Ishikawa (cell line): ENCODE data around the gene FAN1.

Source experiments
- CEBPB ChIP-seq: IDR thresholded peaks from 2 replicates; pipeline ENCODE4 v1.6.1; 2012
- CREB1 ChIP-seq: IDR thresholded peaks from 2 replicates; pipeline ENCODE4 v1.6.1; 2012; ENCODE audit warnings: low read depth
- EGR1 ChIP-seq: IDR thresholded peaks from 2 replicates; pipeline ENCODE4 v1.6.1; 2012
- EP300 ChIP-seq: IDR thresholded peaks from 2 replicates; pipeline ENCODE4 v1.6.1; 2012; ENCODE audit warnings: borderline replicate concordance
- FOXM1 ChIP-seq: IDR thresholded peaks from 2 replicates; pipeline ENCODE4 v1.6.1; 2012; ENCODE audit warnings: low read depth, borderline replicate concordance
- MAX ChIP-seq: IDR thresholded peaks from 2 replicates; pipeline ENCODE4 v1.6.1; 2012
- NFIC ChIP-seq: IDR thresholded peaks from 2 replicates; pipeline ENCODE4 v1.6.1; 2012
- RAD21 ChIP-seq: IDR thresholded peaks from 2 replicates; pipeline ENCODE4 v1.6.1; 2012; ENCODE audit warnings: low read depth
- REST ChIP-seq: IDR thresholded peaks from 2 replicates; pipeline ENCODE4 v1.6.1; 2012; ENCODE audit warnings: low read depth, mild to moderate bottlenecking
- TAF1 ChIP-seq: IDR thresholded peaks from 2 replicates; pipeline ENCODE4 v1.6.1; 2012; ENCODE audit warnings: low read depth, mild to moderate bottlenecking
- TCF12 ChIP-seq: IDR thresholded peaks from 2 replicates; pipeline ENCODE4 v1.6.1; 2012; ENCODE audit warnings: low read depth
- TEAD4 ChIP-seq: IDR thresholded peaks from 2 replicates; pipeline ENCODE4 v1.6.1; 2012
- USF1 ChIP-seq: IDR thresholded peaks from 2 replicates; pipeline ENCODE4 v1.6.1; 2012
- YY1 ChIP-seq: IDR thresholded peaks from 2 replicates; pipeline ENCODE4 v1.6.1; 2012; ENCODE audit warnings: low read depth
- ZBTB7A ChIP-seq: IDR thresholded peaks from 2 replicates; pipeline ENCODE4 v1.6.1; 2012; ENCODE audit warnings: low read depth

Gene FAN1

GRCh38 chr15:30917013-30917412, 13.3 kb downstream of the FAN1 start:
- no peak for TF ChIP-seq TAF1
- no peak for TF ChIP-seq ZBTB7A
- no peak for TF ChIP-seq EGR1
- no peak for TF ChIP-seq TEAD4
- TF ChIP-seq USF1: no peak
- TF ChIP-seq RAD21: no peak
- TF ChIP-seq REST: no peak
- TF ChIP-seq FOXM1: no peak
- TF ChIP-seq CREB1: no peak
- TF ChIP-seq EP300: no peak
- TF ChIP-seq YY1: no peak
- TF ChIP-seq NFIC: no peak
- no peak for TF ChIP-seq TCF12
- no peak for TF ChIP-seq MAX
- TF ChIP-seq CEBPB: no peak

GRCh38 chr15:30917675-30918074, 14.0 kb downstream of the FAN1 start:
- TF ChIP-seq RAD21 (no peak), EGR1 (no peak), REST (no peak), TEAD4 (no peak), MAX (no peak), CEBPB (no peak), CREB1 (no peak), TAF1 (no peak), FOXM1 (no peak), NFIC (no peak), TCF12 (no peak), USF1 (no peak), ZBTB7A (no peak), EP300 (no peak), YY1 (no peak)

DNA sequence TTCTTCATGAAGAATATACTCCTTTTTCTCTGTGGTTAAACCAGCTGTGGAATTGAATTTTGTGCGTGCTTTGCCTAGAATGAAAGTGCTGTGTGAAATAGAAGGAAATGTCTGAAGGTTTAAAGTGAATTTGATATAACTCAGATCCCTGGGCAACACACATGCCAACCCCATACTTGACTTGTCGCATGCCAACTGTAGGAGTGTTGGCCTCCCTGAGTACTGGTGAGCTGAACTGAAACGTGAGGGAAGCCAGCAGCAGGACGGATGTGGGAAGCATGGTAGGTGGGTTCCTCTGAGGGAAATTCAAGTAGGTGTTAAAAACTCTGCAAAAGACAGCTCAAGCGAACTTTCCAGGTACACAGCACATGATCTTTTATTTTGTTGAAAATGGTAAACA, 14.7 kb downstream of the FAN1 start:
- TF ChIP-seq TEAD4 (no peak), YY1 (no peak), REST (no peak), EP300 (no peak), MAX (no peak), RAD21 (no peak), CEBPB (no peak), CREB1 (no peak), ZBTB7A (no peak), USF1 (no peak), TAF1 (no peak), TCF12 (no peak), EGR1 (no peak), FOXM1 (no peak), NFIC (no peak)

DNA sequence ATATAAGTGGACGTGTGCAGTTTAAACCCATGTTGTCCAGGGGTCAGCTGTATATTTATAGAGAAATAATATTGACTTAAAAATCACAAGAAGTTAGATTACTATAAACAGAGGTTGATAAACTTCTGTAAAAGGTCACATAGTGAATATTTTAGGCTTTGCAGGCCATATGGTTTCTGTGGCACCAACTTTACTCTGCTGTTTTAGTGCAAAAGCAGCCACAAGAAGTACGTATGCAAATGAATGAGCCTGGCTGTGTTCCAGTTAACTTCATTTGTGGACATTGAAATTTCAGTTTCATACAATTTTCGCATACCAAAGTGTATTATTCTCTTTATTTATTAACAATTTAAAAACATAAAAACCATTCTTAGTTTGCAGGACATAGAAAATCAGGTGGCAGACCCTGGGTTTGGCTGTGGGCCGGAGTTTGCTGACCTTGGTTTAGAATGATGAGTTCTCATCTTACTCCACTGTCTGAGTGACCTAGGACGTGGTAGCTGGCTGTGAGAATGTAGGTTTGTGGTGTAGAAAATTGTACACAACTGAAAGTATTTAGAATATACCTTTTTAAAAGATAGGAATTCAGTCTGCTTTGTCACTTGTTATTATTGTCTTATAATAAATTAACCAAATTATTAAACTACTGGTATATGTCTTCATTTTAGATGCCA, 16.3 kb downstream of the FAN1 start:
- TF ChIP-seq FOXM1 (no peak), REST (no peak), RAD21 (no peak), ZBTB7A (no peak), EP300 (no peak), USF1 (no peak), YY1 (no peak), TAF1 (no peak), TEAD4 (no peak), CREB1 (no peak)
